ENCODE measurements around the gene RNASE8. TPM values are rescaled to one million over a fixed set of nuclear protein-coding genes. Genes with fewer than 3 reads are reported as not detected.
A peak's percentile ranks its signal among the peaks of the same experiment; 100 is the strongest.

RNASE8 gene
- total RNA-seq, 1 experiment from 2014 or later = not detected

DNA sequence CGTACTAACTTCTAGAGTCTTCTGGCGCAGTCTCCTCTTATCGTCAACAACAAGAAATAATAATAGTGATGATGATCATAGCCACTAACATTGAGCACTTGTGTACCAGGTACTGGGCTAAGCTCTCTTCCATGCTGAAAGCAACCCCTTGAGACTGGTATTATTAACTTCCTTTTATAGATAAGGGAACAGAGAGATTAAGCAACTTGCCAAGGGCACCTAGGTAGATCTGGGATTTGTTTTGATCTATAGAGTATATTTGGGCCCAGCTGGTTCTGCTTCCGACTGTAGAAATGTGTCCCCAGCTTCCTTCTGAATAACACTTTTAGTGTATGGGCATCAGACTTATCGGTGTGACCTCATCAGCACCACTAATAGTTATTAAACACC is 42.0 kb downstream of the RNASE8 start:
- H3K9me3 Mint-ChIP-seq (ENCODE audit: unreplicated experiment) = no peaks in the 10 kb centered on the region
- H3K27ac Mint-ChIP-seq (ENCODE audit: unreplicated experiment) = peak overlapping the region; percentile 38
- H3K4me3 Mint-ChIP-seq (ENCODE audit: unreplicated experiment) = peak overlapping the region; percentile 81
- H3K4me1 ChIP-seq = peaks cover 30% of the 10 kb centered on the region
- H3K27me3 ChIP-seq (replicated peaks; ENCODE audit: control insufficient read depth, insufficient read depth, low read length) = no peaks in the 10 kb centered on the region
- peaks cover 25% of the 10 kb centered on the region for H3K36me3 Mint-ChIP-seq (ENCODE audit: insufficient read depth, unreplicated experiment)
- H3K27me3 Mint-ChIP-seq (ENCODE audit: insufficient read depth, unreplicated experiment) = no peaks in the 10 kb centered on the region
- no peaks in the 10 kb centered on the region for H3K9me3 ChIP-seq
- no TSS peak for BruUV-seq (replicated peaks)
- peaks cover 43% of the 10 kb centered on the region for H3K4me1 Mint-ChIP-seq (ENCODE audit: low read depth, unreplicated experiment)
- ChIA-PET POLR2A (interaction anchor here (0.6 kb wide), 1 partner anchor 207 kb away, joined by 3 read pairs; no protein-coding TSS in a partner anchor), CTCF (interaction anchor here (1.3 kb wide), 1 partner anchor 29 kb away, joined by 4 read pairs; the partner anchor contains the start of gene ARHGEF40)
- TF ChIP-seq CTCF (IDR thresholded peaks at IDR 0.05; ENCODE audit: insufficient read depth in 1 of 2, low read depth in 1 of 2, low read length in 1 of 2, severe bottlenecking in 1 of 2, unreplicated experiment in 1 of 2) = no peak
- no peak for DNase-seq
- no peaks in the 10 kb centered on the region for H3K36me3 ChIP-seq (ENCODE audit: control insufficient read depth, insufficient read depth, low read length)
- peak overlapping the region; percentile 60 for H3K4me3 ChIP-seq (ENCODE audit: low read depth, low read length)
- intact Hi-C loops (cut with micrococcal nuclease; ENCODE audit: unreplicated experiment) = no loop called here

GRCh38 chr14:21100931-21101330 is 43.3 kb downstream of the RNASE8 start, which contains the start of gene TMEM253:
Gene TMEM253, plus strand, starts transcription at chr14:21101066. Its CDS starts 278 bp downstream, at chr14:21101344.
- Histone ChIP-seq H3K36me3 (ENCODE audit: control insufficient read depth, insufficient read depth, low read length) (no peaks in the 10 kb centered on the region), H3K9me3 (no peaks in the 10 kb centered on the region), H3K4me3 (ENCODE audit: low read depth, low read length) (no peak within 1 kb of the TSS), H3K27me3 (replicated peaks; ENCODE audit: control insufficient read depth, insufficient read depth, low read length) (no peaks in the 10 kb centered on the region), H3K4me1 (peaks cover 39% of the 10 kb centered on the region)
- H3K36me3 Mint-ChIP-seq (ENCODE audit: insufficient read depth, unreplicated experiment) = peaks cover 25% of the 10 kb centered on the region
- peaks cover 47% of the 10 kb centered on the region for H3K4me1 Mint-ChIP-seq (ENCODE audit: low read depth, unreplicated experiment)
- intact Hi-C loops (cut with micrococcal nuclease; ENCODE audit: unreplicated experiment) = no loop called here
- DNase-seq = no peak
- peak within 1 kb of the TSS; percentile 36 for H3K27ac Mint-ChIP-seq (ENCODE audit: unreplicated experiment)
- ChIA-PET CTCF (interaction anchor here (1.2 to 1.3 kb wide), 2 partner anchors 9 to 33 kb away, joined by 4 to 6 read pairs; no protein-coding TSS in a partner anchor), POLR2A (no interaction called here)
- no peaks in the 10 kb centered on the region for H3K9me3 Mint-ChIP-seq (ENCODE audit: unreplicated experiment)
- no TSS peak for BruUV-seq (replicated peaks)
- H3K27me3 Mint-ChIP-seq (ENCODE audit: insufficient read depth, unreplicated experiment) = no peaks in the 10 kb centered on the region
- TF ChIP-seq CTCF (IDR thresholded peaks at IDR 0.05; ENCODE audit: insufficient read depth in 1 of 2, low read depth in 1 of 2, low read length in 1 of 2, severe bottlenecking in 1 of 2, unreplicated experiment in 1 of 2) = no peak
- H3K4me3 Mint-ChIP-seq (ENCODE audit: unreplicated experiment) = peak within 1 kb of the TSS; percentile 87

- H3K4me3 ChIP-seq (ENCODE audit: low read depth, low read length) = no peak overlapping the region
- CTCF ChIA-PET = interaction anchor here (1.2 to 3.2 kb wide), 4 partner anchors 9 to 33 kb away, joined by 4 to 50 read pairs (median 24); partner anchors contain the start of gene ARHGEF40
Observed at GRCh38 chr14:21101802-21102413, 44.3 kb downstream of the RNASE8 start.

More at GRCh38 chr14:21101802-21102413, 44.3 kb downstream of the RNASE8 start:
- Mint-ChIP-seq H3K4me3 (ENCODE audit: unreplicated experiment) (peak overlapping the region; percentile 87), H3K4me1 (ENCODE audit: low read depth, unreplicated experiment) (peaks cover 45% of the 10 kb centered on the region), H3K36me3 (ENCODE audit: insufficient read depth, unreplicated experiment) (peaks cover 25% of the 10 kb centered on the region), H3K27ac (ENCODE audit: unreplicated experiment) (peak overlapping the region; percentile 36), H3K27me3 (ENCODE audit: insufficient read depth, unreplicated experiment) (no peaks in the 10 kb centered on the region), H3K9me3 (ENCODE audit: unreplicated experiment) (no peaks in the 10 kb centered on the region)
- BruUV-seq (replicated peaks) = no TSS peak
- H3K4me1 ChIP-seq = peaks cover 44% of the 10 kb centered on the region
- no peaks in the 10 kb centered on the region for H3K9me3 ChIP-seq
- POLR2A ChIA-PET = no interaction called here
- no peak for TF ChIP-seq CTCF (IDR thresholded peaks at IDR 0.05; ENCODE audit: insufficient read depth in 1 of 2, low read depth in 1 of 2, low read length in 1 of 2, severe bottlenecking in 1 of 2, unreplicated experiment in 1 of 2)
- DNase-seq = no peak
- intact Hi-C loops (cut with micrococcal nuclease; ENCODE audit: unreplicated experiment) = no loop called here
- no peaks in the 10 kb centered on the region for H3K36me3 ChIP-seq (ENCODE audit: control insufficient read depth, insufficient read depth, low read length)
- no peaks in the 10 kb centered on the region for H3K27me3 ChIP-seq (replicated peaks; ENCODE audit: control insufficient read depth, insufficient read depth, low read length)

Data from Caco-2 (cell line).